Measurements from ENCODE around the gene EPB41L5. TPM values are rescaled to one million over a fixed set of nuclear protein-coding genes. Genes with fewer than 3 reads are reported as not detected.

EPB41L5 gene
- total RNA-seq, 2 experiments from 2014 or later, result 5.6 to 14.1 TPM

GRCh38 chr2:120220756-120221155 lies 207.9 kb downstream of the EPB41L5 start:
- ChIA-PET CTCF (ENCODE audit: unreplicated experiment) (no interaction called here), POLR2A (no interaction called here)
- peaks cover 24% of the 10 kb centered on the region; the same call in 1 of the 2 replicates for H3K36me3 ChIP-seq (ENCODE audit: insufficient read depth, low read length)
- no peak overlapping the region for H3K27ac ChIP-seq (ENCODE audit: low read depth, low read length, poor library complexity, severe bottlenecking)
- H3K4me3 ChIP-seq (ENCODE audit: low read depth, low read length, poor library complexity, severe bottlenecking), result peak overlapping the region; percentile 76
- peak overlapping the region; percentile 84 for H3K4me2 ChIP-seq (ENCODE audit: low read length)
- H2AFZ ChIP-seq (ENCODE audit: low read length), result no peak overlapping the region
- no peak for DNase-seq (ENCODE audit: low spot score)
- peaks cover 23% of the 10 kb centered on the region for H3K79me2 ChIP-seq (ENCODE audit: insufficient read depth, low read depth, low read length)
- TF ChIP-seq, protein P1, sequence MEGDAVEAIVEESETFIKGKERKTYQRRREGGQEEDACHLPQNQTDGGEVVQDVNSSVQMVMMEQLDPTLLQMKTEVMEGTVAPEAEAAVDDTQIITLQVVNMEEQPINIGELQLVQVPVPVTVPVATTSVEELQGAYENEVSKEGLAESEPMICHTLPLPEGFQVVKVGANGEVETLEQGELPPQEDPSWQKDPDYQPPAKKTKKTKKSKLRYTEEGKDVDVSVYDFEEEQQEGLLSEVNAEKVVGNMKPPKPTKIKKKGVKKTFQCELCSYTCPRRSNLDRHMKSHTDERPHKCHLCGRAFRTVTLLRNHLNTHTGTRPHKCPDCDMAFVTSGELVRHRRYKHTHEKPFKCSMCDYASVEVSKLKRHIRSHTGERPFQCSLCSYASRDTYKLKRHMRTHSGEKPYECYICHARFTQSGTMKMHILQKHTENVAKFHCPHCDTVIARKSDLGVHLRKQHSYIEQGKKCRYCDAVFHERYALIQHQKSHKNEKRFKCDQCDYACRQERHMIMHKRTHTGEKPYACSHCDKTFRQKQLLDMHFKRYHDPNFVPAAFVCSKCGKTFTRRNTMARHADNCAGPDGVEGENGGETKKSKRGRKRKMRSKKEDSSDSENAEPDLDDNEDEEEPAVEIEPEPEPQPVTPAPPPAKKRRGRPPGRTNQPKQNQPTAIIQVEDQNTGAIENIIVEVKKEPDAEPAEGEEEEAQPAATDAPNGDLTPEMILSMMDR (conservative IDR thresholded peaks at IDR 0.05; ENCODE audit: low read length), result no peak
- no peak for TF ChIP-seq EZH2phosphoT487 (IDR thresholded peaks at IDR 0.05; ENCODE audit: borderline replicate concordance, low read depth, low read length)
- H3K9me2 ChIP-seq (ENCODE audit: insufficient read depth, low read length), result no peaks in the 10 kb centered on the region
- BruUV-seq (replicated peaks), result no TSS peak
- intact Hi-C loops (cut with micrococcal nuclease; ENCODE audit: unreplicated experiment), result loop anchor here (5.0 kb wide), 1 partner anchor 463 kb away; the partner anchor contains the start of gene PTPN4
- no peaks in the 10 kb centered on the region for H3K9me3 ChIP-seq (ENCODE audit: low read length)
- H4K20me1 ChIP-seq (ENCODE audit: insufficient read depth, low read length), result peaks cover 7% of the 10 kb centered on the region; the same call in 1 of the 2 replicates
- peaks cover 44% of the 10 kb centered on the region for H3K4me1 ChIP-seq (ENCODE audit: insufficient read depth, low read length, poor library complexity, severe bottlenecking)

GRCh38 chr2:120221616-120222015 lies 208.7 kb downstream of the EPB41L5 start:
- DNase-seq (ENCODE audit: low spot score), result no peak
- Histone ChIP-seq H4K20me1 (ENCODE audit: insufficient read depth, low read length) (peaks cover 7% of the 10 kb centered on the region; the same call in 1 of the 2 replicates), H3K9me2 (ENCODE audit: insufficient read depth, low read length) (no peaks in the 10 kb centered on the region), H3K4me3 (ENCODE audit: low read depth, low read length, poor library complexity, severe bottlenecking) (peak overlapping the region; percentile 76), H3K4me2 (ENCODE audit: low read length) (peak overlapping the region; percentile 84), H2AFZ (ENCODE audit: low read length) (no peak overlapping the region), H3K79me2 (ENCODE audit: insufficient read depth, low read depth, low read length) (peaks cover 23% of the 10 kb centered on the region), H3K27ac (ENCODE audit: low read depth, low read length, poor library complexity, severe bottlenecking) (no peak overlapping the region), H3K4me1 (ENCODE audit: insufficient read depth, low read length, poor library complexity, severe bottlenecking) (peaks cover 44% of the 10 kb centered on the region), H3K36me3 (ENCODE audit: insufficient read depth, low read length) (peaks cover 24% of the 10 kb centered on the region; the same call in 1 of the 2 replicates), H3K9me3 (ENCODE audit: low read length) (no peaks in the 10 kb centered on the region)
- ChIA-PET CTCF (ENCODE audit: unreplicated experiment) (no interaction called here), POLR2A (interaction anchor here (0.9 kb wide), 1 partner anchor 26 kb away, joined by 3 read pairs; no protein-coding TSS in a partner anchor)
- intact Hi-C loops (cut with micrococcal nuclease; ENCODE audit: unreplicated experiment), result loop anchor here (5.0 kb wide), 1 partner anchor 464 kb away; the partner anchor contains the start of gene PTPN4
- TSS peak; percentile 72 for BruUV-seq (replicated peaks)
- TF ChIP-seq, protein P1 (conservative IDR thresholded peaks at IDR 0.05; ENCODE audit: low read length), result no peak
- TF ChIP-seq EZH2phosphoT487 (IDR thresholded peaks at IDR 0.05; ENCODE audit: borderline replicate concordance, low read depth, low read length), result no peak
